Right lobe of liver (tissue), 6 donors: ENCODE measurements around the gene CCDC85C. TPM values are rescaled to one million over a fixed set of nuclear protein-coding genes. Genes with fewer than 3 reads are reported as not detected.

Experiments used
- ATAC-seq, 4 donors: fragments of 200-7000 bp; cut with Tn5 transposase; one replicate each; pipeline ENCODE4 v1.9.1; 2020; ENCODE audit warnings: mild to moderate bottlenecking in 4 of 4, moderate library complexity in 4 of 4
- DNase-seq, 3 donors: peaks; one replicate each; pipeline ENCODE4 v3.0.0-alpha.2; 2020
- H3K27ac ChIP-seq, 3 donors: fragments of 200-600 bp; one replicate each; pipeline ENCODE4 v1.8.0; 2022
- H3K27me3 ChIP-seq, 2 donors: fragments of 200-600 bp; one replicate each; pipeline ENCODE4 v1.8.0; 2022
- H3K36me3 ChIP-seq, 4 donors: fragments of 200-600 bp; sonication (generic) in 1 of 4; one replicate each; pipeline versions ENCODE4 v1.5.1 to v1.8.0; 2017 to 2022; ENCODE audit warnings: control low read depth in 1 of 4
- H3K4me1 ChIP-seq, 4 donors: fragments of 200-600 bp; sonication (generic) in 1 of 4; one replicate each; pipeline versions ENCODE4 v1.5.1 to v1.8.0; 2017 to 2022; ENCODE audit warnings: control low read depth in 1 of 4
- H3K4me3 ChIP-seq, 3 donors: fragments of 200-600 bp; one replicate each; pipeline ENCODE4 v1.8.0; 2022
- H3K9me3 ChIP-seq, 4 donors: fragments of 200-600 bp; sonication (generic) in 1 of 4; one replicate each; pipeline versions ENCODE4 v1.5.1 to v1.8.0; 2017 to 2022; ENCODE audit warnings: control low read depth in 1 of 4
- CTCF ChIP-seq, 4 donors: fragments of 200-600 bp in 3 of 4; fragments of 450-650 bp in 1 of 4; IDR thresholded peaks; one replicate each; pipeline versions ENCODE4 v1.5.1 to v1.8.0; 2016 to 2022; ENCODE audit warnings: antibody characterized with exemption in 4 of 4, mild to moderate bottlenecking in 2 of 4
- POLR2A ChIP-seq: fragments of 450-650 bp; IDR thresholded peaks from one replicate; pipeline ENCODE4 v1.6.1; 2017; ENCODE audit warnings: antibody characterized with exemption, mild to moderate bottlenecking
- WGBS: methylation state at CpG from one replicate; pipeline ENCODE4 v1.1.6; 2018; ENCODE audit warnings: low coverage, low lambda C conversion rate; ENCODE audit not compliant: insufficient coverage; ENCODE audit errors: missing lambda C conversion rate; 5-methylcytosine and 5-hydroxymethylcytosine counted together
- intact Hi-C, 2 donors: fragments of 100-400 bp; cut with DNase I; formaldehyde crosslinking; loops; one replicate each; pipeline versions ENCODE4 v1.11.2 to v1.14.1; 2022
- total RNA-seq, 6 experiments: library from RNA; depleted of rRNA in 2 of 6; stranded (reverse); fragments of >200 nt in 2 of 6; fragmentation: NEBNext Ultra II Directional in 3 of 6; extraction: Animal tissue kit (Norgen Biotek cat#: 25700) in 3 of 6; gene quantifications; one replicate each; pipeline versions ENCODE4 v1.1.0 to v1.2.4, GENCODE V29; 2016 to 2023
- donor health status: DM: no; HTN: yes; CAD: no.
- donor health status: DM: no; HTN: no; CAD: no.
- donor health status: DM: no; HTN: no; CAD: no.
- donor health status: DM: no; HTN: yes; CAD: no.
- donor health status: DM: no; HTN: yes; CAD: no.

Gene CCDC85C
- total RNA-seq, 6 experiments from 2014 or later, result 13.6 to 32.8 (median 21.8) TPM

GRCh38 chr14:99513183-99513694 lies 90.8 kb downstream of the CCDC85C start:
- WGBS, result 70% methylated on average over 2 of the region's 15 CpGs
- ATAC-seq, result no peak
- H3K9me3 ChIP-seq, result no peaks in the 10 kb centered on the region
- H3K36me3 ChIP-seq, result peaks cover 0 to 20% (median 0%) of the 10 kb centered on the region in 4 donors
- no peak overlapping the region for H3K4me3 ChIP-seq
- TF ChIP-seq POLR2A (no peak), CTCF (IDR thresholded peaks at IDR 0.05) (no peak)
- H3K27me3 ChIP-seq, result no peaks in the 10 kb centered on the region
- H3K27ac ChIP-seq, result no peak overlapping the region
- no peak for DNase-seq
- peaks cover 0 to 8% (median 3%) of the 10 kb centered on the region in 4 donors for H3K4me1 ChIP-seq
- intact Hi-C loops, result no loop called here

- Histone ChIP-seq H3K4me3 (no peak overlapping the region), H3K9me3 (no peaks in the 10 kb centered on the region), H3K27ac (no peak overlapping the region), H3K4me1 (peaks cover 0 to 10% (median 3%) of the 10 kb centered on the region in 4 donors), H3K27me3 (no peaks in the 10 kb centered on the region), H3K36me3 (peaks cover 0 to 25% (median 1%) of the 10 kb centered on the region in 4 donors)
- ATAC-seq (no peak), DNase-seq (no peak)
- intact Hi-C loops, result no loop called here
- TF ChIP-seq CTCF (IDR thresholded peaks at IDR 0.05), result no peak
- TF ChIP-seq POLR2A, result no peak
- WGBS, result 86% methylated on average over 9 of the region's 16 CpGs
These were observed 91.3 kb downstream of the CCDC85C start for GRCh38 chr14:99512571-99513182.

DNA sequence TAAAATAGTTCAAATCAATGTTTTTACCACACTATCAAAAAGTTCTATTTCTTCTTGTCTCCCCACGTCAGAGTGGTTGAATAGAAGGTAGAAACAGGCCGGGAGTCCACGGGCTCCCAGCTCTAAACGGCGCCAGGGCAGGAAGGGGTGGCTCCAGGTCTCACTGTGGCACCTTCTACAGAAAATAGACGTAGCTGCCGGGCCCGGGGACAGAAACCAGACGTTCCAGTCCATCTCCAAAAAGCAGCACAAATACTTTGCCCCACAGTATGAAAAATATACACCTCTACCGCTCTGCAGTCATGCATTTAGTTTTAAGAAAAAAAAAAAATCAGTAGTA lies 91.9 kb downstream of the CCDC85C start:
- DNase-seq, result no peak
- no peak for ATAC-seq
- Histone ChIP-seq H3K4me3 (no peak overlapping the region), H3K27ac (no peak overlapping the region), H3K4me1 (peaks cover 0 to 10% (median 3%) of the 10 kb centered on the region in 4 donors), H3K27me3 (no peaks in the 10 kb centered on the region), H3K36me3 (peaks cover 0 to 31% (median 4%) of the 10 kb centered on the region in 4 donors), H3K9me3 (no peaks in the 10 kb centered on the region)
- intact Hi-C loops, result no loop called here
- 68% methylated on average over 7 of the region's 10 CpGs for WGBS
- TF ChIP-seq POLR2A (no peak), CTCF (IDR thresholded peaks at IDR 0.05) (no peak)

- H3K4me1 ChIP-seq, result peaks cover 0 to 10% (median 3%) of the 10 kb centered on the region in 4 donors
- 44% methylated on average over 1 of the region's 12 CpGs for WGBS
- no peak overlapping the region for H3K27ac ChIP-seq
- no peak for DNase-seq
- H3K36me3 ChIP-seq, result peaks cover 0 to 37% (median 7%) of the 10 kb centered on the region in 4 donors
- H3K4me3 ChIP-seq, result no peak overlapping the region
- intact Hi-C loops, result no loop called here
- ATAC-seq, result no peak
- no peaks in the 10 kb centered on the region for H3K27me3 ChIP-seq
- no peaks in the 10 kb centered on the region for H3K9me3 ChIP-seq
- TF ChIP-seq POLR2A (no peak), CTCF (IDR thresholded peaks at IDR 0.05) (no peak)
These were observed 92.4 kb downstream of the CCDC85C start for GRCh38 chr14:99511421-99512109.
